Activated CD4-positive, alpha-beta T cell treated with anti-CD3 and anti-CD28 coated beads for 36 hours (primary cell): ENCODE measurements around the gene GRM2. TPM values are rescaled to one million over a fixed set of nuclear protein-coding genes. Genes with fewer than 3 reads are reported as not detected.
"Not testable (repeated sequence)": the region's sequence is repeated elsewhere in the genome, so short reads cannot be mapped to it uniquely, and the experiment has no call there.

Source experiments
- ATAC-seq: fragments of 200-7000 bp; cut with Tn5 transposase; one replicate; pipeline ENCODE4 v1.10.0; 2021; ENCODE audit warnings: mild to moderate bottlenecking, moderate library complexity
- CTCF ChIA-PET: fragments of 350-600 bp; sonication (Branson Sonifier 250); formaldehyde crosslinking; loops from one replicate; lab custom pipeline; 2021; ENCODE audit warnings: antibody characterized with exemption; lab: Charles Lee
- POLR2A ChIA-PET: fragments of 350-600 bp; sonication (Branson Sonifier 250); formaldehyde crosslinking; loops from one replicate; lab custom pipeline; 2021; ENCODE audit warnings: antibody characterized with exemption, inconsistent platforms; lab: Charles Lee
- DNase-seq: peaks from one replicate; pipeline ENCODE4 v3.0.0-alpha.2; 2020
- H3K27ac Mint-ChIP-seq: one replicate; pipeline ENCODE4 v1.8.0; 2021; ENCODE audit warnings: mixed read lengths
- H3K27me3 Mint-ChIP-seq: one replicate; pipeline ENCODE4 v1.8.0; 2021; ENCODE audit warnings: mixed read lengths
- H3K36me3 Mint-ChIP-seq: one replicate; pipeline ENCODE4 v1.8.0; 2021; ENCODE audit warnings: low read depth, mixed read lengths
- H3K4me1 Mint-ChIP-seq: one replicate; pipeline ENCODE4 v1.8.0; 2021; ENCODE audit warnings: mixed read lengths
- H3K4me3 Mint-ChIP-seq: one replicate; pipeline ENCODE4 v1.8.0; 2021; ENCODE audit warnings: mild to moderate bottlenecking, moderate library complexity, mixed read lengths
- H3K9me3 Mint-ChIP-seq: one replicate; pipeline ENCODE4 v1.8.0; 2021; ENCODE audit warnings: low read depth, mixed read lengths
- intact Hi-C, 2 experiments: fragments of 100-400 bp; cut with DNase I in 1 of 2; cut with micrococcal nuclease in 1 of 2; formaldehyde crosslinking; loops; one replicate each; pipeline versions ENCODE4 v1.14.2 to v1.15.1; 2022 to 2024; cut with DNase I, micrococcal nuclease
- total RNA-seq, 2 experiments: library from RNA; stranded (reverse); gene quantifications; one replicate each; pipeline ENCODE4 v1.2.3, GENCODE V29; 2021

GRM2 gene
- total RNA-seq, 2 experiments from 2014 or later = 0.27 to 0.47 TPM

DNA sequence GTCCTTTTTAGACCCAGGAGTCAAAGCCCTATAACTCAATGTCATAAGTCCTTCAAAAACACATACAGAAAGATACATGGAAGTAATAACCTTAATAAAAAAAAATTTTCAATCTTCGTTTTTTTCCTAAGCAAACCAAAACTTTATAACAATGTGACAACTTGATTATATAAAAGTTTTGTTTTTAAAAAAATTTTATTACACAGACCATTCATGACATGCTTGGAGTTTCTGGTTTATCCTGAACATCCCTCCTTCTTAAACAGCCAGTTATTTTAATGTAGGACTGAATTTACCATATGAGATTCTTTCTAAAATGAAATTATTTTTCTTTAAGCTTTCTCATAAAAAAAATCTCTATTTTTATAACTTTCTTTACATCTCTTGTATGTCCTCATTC, 41.5 kb downstream of the GRM2 start:
- CTCF ChIA-PET = interaction anchor here (0.6 to 1.0 kb wide), 2 partner anchors 10 to 138 kb away, joined by 3 read pairs; no protein-coding TSS in a partner anchor
- peaks cover 13% of the 10 kb centered on the region for H3K4me1 Mint-ChIP-seq
- no peaks in the 10 kb centered on the region for H3K9me3 Mint-ChIP-seq
- H3K27me3 Mint-ChIP-seq = no peaks in the 10 kb centered on the region
- intact Hi-C loops = no loop called here
- no peaks in the 10 kb centered on the region for H3K36me3 Mint-ChIP-seq
- DNase-seq (no peak), ATAC-seq (no peak)
- POLR2A ChIA-PET = no interaction called here
- H3K27ac Mint-ChIP-seq = no peak overlapping the region
- no peak overlapping the region for H3K4me3 Mint-ChIP-seq

DNA sequence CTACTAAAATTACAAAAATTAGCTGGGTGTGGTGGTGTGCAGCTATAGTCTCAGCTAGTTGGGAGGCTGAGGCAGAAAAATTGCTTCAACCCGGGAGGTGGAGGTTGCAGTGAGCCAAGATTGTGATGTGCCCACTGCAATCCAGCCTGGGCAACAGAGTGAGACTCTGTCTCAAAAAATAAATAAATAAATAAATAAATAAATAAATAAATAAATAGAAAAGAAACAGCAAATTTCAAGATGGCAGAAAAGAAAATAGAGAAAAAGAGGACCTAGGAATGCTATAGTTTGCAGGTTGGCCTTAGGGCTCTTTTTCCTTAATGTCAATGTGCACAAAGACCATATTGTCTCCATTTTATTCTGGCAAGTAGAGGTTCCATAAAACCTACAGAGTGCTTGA, 44.0 kb downstream of the GRM2 start:
- CTCF ChIA-PET = no interaction called here

DNA sequence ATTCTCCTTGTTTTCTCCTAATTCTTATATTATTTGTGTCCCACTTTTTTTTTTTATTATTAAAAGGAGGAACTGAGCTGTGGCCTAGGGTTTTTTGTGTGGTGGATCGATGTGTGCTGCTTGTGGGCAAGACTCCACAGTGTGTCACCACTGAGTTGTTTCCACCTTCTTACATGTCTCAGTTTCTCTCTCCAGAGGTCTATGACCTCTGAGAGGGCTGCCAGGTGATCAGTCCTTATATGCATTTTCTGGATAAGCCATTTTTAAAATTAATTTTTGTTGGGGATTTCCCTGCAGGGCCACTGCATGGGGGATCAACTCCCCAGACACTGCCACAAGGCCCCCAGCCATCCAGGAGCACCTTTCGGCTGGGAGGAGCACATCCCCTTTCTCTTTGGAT, 44.4 kb downstream of the GRM2 start:
- H3K27me3 Mint-ChIP-seq = peaks cover 7% of the 10 kb centered on the region
- POLR2A ChIA-PET = no interaction called here
- ATAC-seq = peak; percentile 64
- intact Hi-C loops = no loop called here
- no peak for DNase-seq
- peaks cover 13% of the 10 kb centered on the region for H3K4me1 Mint-ChIP-seq
- H3K9me3 Mint-ChIP-seq = peaks cover 12% of the 10 kb centered on the region
- H3K36me3 Mint-ChIP-seq = no peaks in the 10 kb centered on the region
- H3K27ac Mint-ChIP-seq = no peak overlapping the region
- no peak overlapping the region for H3K4me3 Mint-ChIP-seq
- CTCF ChIA-PET = interaction anchor here (0.6 kb wide), 1 partner anchor 49 kb away, joined by 3 read pairs; no protein-coding TSS in a partner anchor

More for the DNA sequence above, 44.0 kb downstream of the GRM2 start:
- H3K9me3 Mint-ChIP-seq = peaks cover 8% of the 10 kb centered on the region
- ATAC-seq = no peak
- no peak for DNase-seq
- H3K27me3 Mint-ChIP-seq = peaks cover 6% of the 10 kb centered on the region
- peaks cover 13% of the 10 kb centered on the region for H3K4me1 Mint-ChIP-seq
- H3K36me3 Mint-ChIP-seq = no peaks in the 10 kb centered on the region
- intact Hi-C loops = no loop called here
- no peak overlapping the region for H3K27ac Mint-ChIP-seq
- H3K4me3 Mint-ChIP-seq = no peak overlapping the region
- POLR2A ChIA-PET = no interaction called here

DNA sequence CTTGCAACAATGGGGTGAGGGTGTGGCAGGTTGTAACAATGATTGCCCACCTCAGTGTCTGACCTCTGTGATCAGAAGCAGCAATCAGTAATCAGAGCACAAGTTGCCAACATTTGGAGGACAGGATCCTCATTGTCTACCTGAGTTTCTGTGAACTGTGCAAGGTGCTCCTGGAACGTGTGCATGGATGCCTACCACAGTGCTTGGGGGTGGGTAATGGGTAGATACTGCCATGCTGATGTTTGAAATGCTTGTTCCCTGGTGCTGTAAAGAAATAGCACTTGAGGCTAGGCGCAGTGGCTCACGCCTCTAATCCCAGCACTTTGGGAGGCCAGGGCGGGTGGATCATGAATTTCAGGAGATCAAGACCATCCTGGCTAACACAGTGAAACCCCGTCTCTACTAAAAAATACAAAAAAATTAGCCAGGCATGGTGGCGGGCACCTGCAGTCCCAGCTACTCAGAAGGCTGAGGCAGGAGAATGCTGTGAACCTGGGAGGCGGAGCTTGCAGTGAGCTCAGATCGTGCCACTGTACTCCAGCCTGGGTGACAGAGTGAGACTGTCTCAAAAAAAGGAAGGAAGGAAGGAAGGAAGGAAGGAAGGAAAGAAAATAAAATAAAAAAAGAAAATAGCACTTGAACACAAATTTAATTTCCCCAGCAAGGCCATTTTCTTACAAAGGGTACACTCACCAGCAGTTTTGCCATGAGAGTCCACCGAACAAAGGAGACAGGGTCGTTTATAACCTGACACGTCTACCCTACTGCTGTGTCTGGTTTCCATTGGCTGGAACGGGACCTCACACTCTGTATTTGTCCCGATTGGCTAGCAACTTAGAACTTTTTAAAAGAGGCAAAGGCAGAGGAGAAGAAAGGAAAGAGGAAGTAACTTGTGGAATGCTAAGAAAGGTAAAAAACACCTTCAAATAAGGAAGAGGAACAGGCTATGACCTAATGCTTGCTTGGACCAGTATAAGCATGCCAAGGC, 47.2 kb downstream of the GRM2 start:
- CTCF ChIA-PET = interaction anchor here (0.7 kb wide), 1 partner anchor 73 kb away, joined by 3 read pairs; no protein-coding TSS in a partner anchor

DNA sequence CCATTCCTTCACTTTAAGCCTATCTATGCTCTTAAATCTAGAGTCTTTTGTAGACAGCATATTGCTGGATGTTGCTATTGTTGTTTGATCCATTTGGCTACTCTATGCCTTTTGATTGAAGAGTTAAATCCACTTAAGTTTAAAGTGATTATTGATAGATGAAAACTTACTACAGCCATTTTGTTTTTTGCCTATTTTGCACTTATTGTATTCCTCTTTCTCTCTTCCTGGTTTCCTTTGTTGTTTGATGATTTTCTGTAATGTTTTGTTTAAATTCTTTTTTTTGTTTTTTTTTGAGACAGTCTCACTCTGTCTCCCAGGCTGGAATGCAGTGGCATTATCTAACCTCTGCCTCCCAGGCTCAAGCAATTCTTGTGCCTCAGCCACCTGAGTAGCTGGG, 52.3 kb downstream of the GRM2 start:
- H3K4me1 Mint-ChIP-seq = no peaks in the 10 kb centered on the region
- ChIA-PET POLR2A (no interaction called here), CTCF (no interaction called here)
- peaks cover 28% of the 10 kb centered on the region for H3K9me3 Mint-ChIP-seq
- DNase-seq (no peak), ATAC-seq (no peak)
- H3K27me3 Mint-ChIP-seq = peaks cover 7% of the 10 kb centered on the region
- no peak overlapping the region for H3K4me3 Mint-ChIP-seq
- no peak overlapping the region for H3K27ac Mint-ChIP-seq
- intact Hi-C loops = no loop called here
- H3K36me3 Mint-ChIP-seq = peaks cover 3% of the 10 kb centered on the region

More for the DNA sequence above, 47.2 kb downstream of the GRM2 start:
- H3K4me1 Mint-ChIP-seq, DNase-seq, ATAC-seq, H3K36me3 Mint-ChIP-seq, H3K27ac Mint-ChIP-seq, POLR2A ChIA-PET, H3K27me3 Mint-ChIP-seq, intact Hi-C loops, H3K4me3 Mint-ChIP-seq: not testable (repeated sequence)
- peaks cover 17% of the 10 kb centered on the region for H3K9me3 Mint-ChIP-seq

Other genes starting within 250 kb of the GRM2 start
- gene DCAF1, start 207.1 kb upstream of the GRM2 start, total RNA-seq = 10 to 100 TPM; 40.6 to 41.6 TPM
- 10 to 100 TPM; 24.9 to 27.4 TPM for gene RAD54L2, start 168.3 kb upstream of the GRM2 start, total RNA-seq
- 10 to 100 TPM; 35.3 to 37.4 TPM for gene TEX264, start 35.8 kb upstream of the GRM2 start, total RNA-seq
- gene IQCF6, start 72.2 kb downstream of the GRM2 start, total RNA-seq = not detected
- gene IQCF2, start 154.5 kb downstream of the GRM2 start, total RNA-seq = not detected
- gene IQCF5, start 168.5 kb downstream of the GRM2 start, total RNA-seq = not detected
- gene IQCF1, start 196.3 kb downstream of the GRM2 start, total RNA-seq = not detected
- gene RRP9, start 234.8 kb downstream of the GRM2 start, total RNA-seq = 10 to 100 TPM; 38.2 to 39.3 TPM
- gene PARP3, start 235.3 kb downstream of the GRM2 start, total RNA-seq = 10 to 100 TPM; 10.6 to 12.2 TPM
- gene GPR62, start 248.3 kb downstream of the GRM2 start, total RNA-seq = not detected